ENCODE results near the gene PRKG1.
"Not testable (repeated sequence)": the region's sequence is repeated elsewhere in the genome, so short reads cannot be mapped to it uniquely, and the experiment has no call there.

Gene PRKG1

DNA sequence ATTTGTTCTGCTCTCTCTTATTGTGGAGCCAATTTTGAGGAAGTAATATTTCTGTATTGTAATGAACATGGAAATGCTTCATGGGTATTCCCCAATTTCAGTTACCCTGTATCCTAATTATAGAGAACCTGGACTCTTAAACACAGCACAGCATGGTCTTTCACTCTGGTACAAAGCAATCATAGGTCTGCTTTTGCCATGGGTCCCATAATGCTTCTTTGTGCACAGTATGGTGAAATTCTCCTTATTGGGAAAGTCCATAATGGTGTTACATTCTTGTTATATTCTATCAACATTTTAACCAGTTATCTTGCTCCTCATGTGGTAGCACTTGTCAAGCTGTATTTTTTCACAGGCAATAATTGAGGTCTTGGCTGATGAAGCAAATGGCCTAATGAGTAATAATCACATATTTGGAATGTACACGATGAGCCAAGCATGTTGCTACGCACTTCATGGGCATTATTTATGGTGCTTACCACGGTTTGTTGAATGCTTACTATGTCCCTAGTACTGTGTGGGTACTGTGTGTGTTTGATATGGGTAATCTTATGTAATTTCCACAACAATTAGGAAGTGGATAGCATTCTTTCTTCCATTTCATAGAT is 42.9 kb downstream of the PRKG1 start:
- no peak for DNase-seq (ENCODE audit: low spot score)

DNA sequence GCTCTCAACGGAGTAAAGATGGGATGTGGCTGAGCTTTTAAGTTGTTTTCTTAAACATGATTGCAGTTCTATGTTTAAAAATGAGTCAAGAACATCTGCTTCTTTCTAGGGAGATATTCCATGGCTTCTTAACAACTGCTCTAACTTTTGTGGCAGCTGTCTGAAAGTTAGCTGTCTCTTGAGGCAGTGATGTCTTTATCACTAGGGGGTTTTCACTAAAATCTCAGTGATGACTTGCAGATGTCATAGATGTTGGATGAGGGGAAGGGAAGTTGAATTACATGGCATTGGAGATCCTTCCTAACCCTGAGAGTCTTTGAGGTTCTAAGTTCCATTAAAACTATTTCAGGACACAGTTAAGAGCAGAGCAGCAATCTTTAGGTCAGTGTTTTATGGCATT is 43.5 kb downstream of the PRKG1 start:
- DNase-seq (ENCODE audit: low spot score) = no peak

- DNase-seq (ENCODE audit: low spot score) = no peak
Observed at GRCh38 chr10:51119441-51119840, 45.2 kb downstream of the PRKG1 start.

- DNase-seq (ENCODE audit: low spot score) = no peak
Observed at GRCh38 chr10:51121861-51122260, 47.6 kb downstream of the PRKG1 start.

- DNase-seq (ENCODE audit: low spot score) = no peak
Observed at GRCh38 chr10:51124852-51125251, 50.6 kb downstream of the PRKG1 start.

GRCh38 chr10:51125518-51125917 is 51.2 kb downstream of the PRKG1 start:
- no peak for DNase-seq (ENCODE audit: low spot score)

DNA sequence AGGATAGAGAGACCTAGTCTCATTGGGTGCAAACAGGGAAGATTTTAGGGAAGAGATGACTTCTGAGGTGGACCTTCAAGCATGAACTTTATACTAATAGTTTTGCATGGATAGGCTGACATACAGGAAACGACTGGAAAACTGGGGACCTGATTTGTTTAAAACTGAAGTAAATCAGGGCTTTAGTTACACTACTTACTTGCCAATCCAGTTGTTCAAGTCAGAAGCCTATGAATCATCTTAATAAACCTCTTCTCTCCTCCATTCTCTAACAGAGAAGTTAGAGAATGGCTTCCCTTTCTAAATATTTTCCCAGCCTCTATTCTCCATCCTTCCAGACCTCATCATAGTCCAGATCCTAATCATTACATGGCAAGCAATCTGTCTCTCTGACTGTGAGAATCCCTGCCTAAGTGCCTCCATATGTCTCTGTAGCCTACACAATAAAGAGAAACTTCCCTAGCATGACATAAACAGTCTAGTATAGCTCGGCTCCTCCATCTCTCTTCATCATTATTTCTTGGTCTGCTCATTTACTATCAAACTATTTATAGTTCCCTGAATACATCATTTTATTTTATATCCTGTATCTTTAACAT is 55.8 kb downstream of the PRKG1 start:
- DNase-seq (ENCODE audit: low spot score) = peak; percentile 7

GRCh38 chr10:51137756-51138529 is 63.7 kb downstream of the PRKG1 start:
- DNase-seq (ENCODE audit: low spot score) = no peak

DNA sequence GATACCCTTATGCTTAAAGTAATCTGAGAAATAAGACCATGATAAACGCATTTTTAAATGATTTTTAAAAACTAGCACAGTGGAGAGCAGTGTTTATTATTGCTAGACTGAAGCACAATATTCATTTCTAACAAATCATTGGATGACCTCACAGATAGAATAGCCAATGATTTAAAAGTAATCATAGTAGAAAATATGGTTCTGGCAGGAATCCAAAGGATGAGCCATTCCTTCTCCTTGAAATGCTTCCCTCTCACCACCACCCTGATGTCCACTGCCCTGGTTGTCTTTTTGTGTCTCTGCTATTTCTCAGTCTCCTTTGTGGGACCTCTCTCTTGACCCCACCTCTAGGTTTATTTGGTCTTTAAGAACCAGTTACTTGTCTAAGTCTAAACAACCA is 64.9 kb downstream of the PRKG1 start:
- no peak for DNase-seq (ENCODE audit: low spot score)

DNA sequence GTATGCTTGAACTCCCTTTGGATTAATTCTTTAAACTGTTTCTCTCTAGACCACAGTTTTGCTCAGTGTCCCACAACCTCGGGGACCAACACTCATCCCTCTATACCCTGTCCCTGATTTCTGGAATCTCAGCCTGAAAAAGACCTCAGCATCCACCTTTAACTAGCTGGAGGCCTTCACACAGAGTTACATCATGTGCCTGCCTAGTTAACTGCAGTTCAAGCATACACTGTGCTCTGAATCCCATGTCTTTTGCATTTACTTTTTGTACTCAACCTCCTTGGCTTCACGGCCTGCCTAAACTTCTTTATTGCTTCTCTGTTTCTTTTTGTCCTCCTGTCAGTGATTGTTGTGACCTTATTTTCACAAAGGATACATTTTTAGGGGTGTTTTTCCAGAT is 66.7 kb downstream of the PRKG1 start:
- no peak for DNase-seq (ENCODE audit: low spot score)

DNA sequence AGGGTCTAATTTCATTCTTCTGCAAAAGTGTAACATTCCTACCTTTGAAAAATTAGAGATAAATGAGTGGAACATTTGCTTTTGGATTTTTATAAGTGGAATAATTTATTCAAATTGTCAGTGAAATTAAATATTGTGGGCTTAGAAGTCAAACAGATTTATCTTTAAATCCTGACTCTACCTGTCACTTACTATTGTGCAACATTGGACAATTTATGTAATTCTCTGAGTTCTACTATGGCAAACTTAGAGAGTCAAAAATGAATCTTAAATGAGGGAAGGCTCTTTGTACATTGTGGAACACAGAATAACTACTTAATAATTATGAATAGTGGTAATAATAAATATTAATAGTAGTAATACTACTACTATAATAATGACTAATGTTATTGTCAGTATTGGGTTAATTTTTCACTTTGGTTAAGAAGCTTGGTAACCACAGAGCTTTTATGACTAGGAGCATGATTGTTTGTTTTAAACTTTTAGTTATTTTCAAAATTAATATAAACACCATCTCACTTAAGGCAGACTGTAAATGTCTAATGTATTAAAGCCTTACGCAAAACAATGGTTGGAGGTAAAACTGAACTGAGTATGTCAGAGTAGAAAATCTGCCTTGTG is 70.0 kb downstream of the PRKG1 start:
- DNase-seq (ENCODE audit: low spot score) = no peak

DNA sequence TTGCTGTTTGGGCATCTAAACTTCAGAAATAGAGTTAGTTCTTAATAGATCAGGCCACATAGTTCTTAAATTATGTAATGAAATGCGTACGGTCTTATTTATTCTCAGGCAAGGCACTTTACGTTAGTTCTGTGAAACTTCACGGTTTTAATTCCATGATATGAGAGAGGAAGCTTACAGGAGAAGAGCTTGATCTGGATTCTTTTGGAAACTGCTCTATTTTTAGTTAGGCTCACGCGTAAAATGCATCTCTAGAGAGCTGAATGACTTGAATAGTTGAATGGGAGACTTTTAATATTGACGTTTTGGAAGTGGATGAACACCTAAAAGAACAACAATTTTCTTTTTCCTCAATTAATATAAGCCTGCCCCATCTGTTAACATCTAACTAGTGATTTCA is 71.1 kb downstream of the PRKG1 start:
- no peak for DNase-seq (ENCODE audit: low spot score)

DNA sequence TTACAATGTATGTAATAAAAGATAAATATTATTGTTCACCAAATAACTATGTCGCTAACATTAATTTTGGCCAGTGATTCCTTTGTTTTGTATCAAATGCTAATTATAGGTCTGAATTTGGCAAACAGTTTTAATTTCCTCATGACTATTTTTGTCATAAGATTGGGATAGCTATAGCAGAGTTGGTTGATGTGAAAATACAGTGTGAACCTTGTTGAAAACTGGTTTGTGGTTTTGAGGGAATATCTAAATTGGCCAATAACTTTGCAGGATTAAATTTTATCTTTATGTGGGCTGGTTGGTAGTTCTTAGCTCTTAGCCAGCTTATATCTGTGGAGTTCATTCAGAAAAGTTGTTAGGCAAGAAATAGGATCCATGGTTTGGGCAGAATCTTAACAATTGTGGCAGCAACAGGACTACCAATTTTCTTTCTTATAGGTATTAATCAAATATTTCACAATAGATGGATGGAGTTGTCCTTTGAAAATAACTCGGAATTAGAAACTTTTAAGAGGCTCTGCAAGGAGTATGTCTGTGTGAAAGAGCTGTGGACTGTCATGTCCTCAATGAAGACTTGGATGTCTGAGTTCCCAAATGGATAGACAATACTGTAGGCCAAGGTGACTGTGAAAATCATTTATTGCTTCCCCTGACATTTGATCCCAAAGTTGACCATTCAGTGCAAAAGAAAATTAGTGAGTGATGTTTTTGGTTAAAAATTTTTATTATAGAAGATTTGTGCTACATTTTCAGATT is 73.5 kb downstream of the PRKG1 start:
- DNase-seq (ENCODE audit: low spot score) = no peak

DNA sequence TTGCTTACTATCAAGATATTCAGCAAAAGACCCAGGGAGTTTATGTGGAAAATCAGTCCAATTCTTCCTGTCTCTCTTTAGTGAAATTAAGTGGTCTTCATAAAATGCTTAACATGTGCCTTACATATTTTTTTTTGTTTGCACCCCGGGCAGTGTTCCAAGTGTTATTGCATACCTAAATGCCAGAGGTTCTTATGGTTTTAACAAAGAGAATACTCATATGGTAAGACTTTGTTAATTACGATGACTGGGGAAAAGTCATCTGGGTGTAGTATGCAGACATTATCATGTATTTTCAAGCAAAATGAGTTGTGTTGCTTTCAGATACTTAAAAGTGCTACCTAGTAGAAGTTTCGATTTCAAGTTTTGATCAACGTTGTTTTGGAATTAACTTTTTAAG is 82.6 kb downstream of the PRKG1 start:
- peak; percentile 3 for DNase-seq (ENCODE audit: low spot score)

DNA sequence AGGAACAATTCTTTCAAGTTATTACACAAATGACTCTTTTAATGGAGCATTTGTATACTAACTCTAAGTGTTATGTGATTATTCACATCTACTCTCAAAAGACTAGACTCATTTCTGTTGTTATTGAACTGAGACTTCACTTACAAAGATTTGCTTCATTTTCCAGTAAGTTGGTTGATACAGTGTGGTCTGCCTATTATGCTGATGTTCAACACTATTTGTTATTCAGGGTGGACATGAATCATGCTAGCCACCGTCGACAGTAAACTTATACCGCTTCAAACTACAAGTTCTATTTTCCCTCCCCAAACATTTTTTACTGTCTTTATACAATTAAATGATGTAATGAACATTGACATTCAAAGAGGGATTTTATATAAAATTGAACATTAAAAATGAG is 84.5 kb downstream of the PRKG1 start:
- DNase-seq (ENCODE audit: low spot score) = no peak

DNA sequence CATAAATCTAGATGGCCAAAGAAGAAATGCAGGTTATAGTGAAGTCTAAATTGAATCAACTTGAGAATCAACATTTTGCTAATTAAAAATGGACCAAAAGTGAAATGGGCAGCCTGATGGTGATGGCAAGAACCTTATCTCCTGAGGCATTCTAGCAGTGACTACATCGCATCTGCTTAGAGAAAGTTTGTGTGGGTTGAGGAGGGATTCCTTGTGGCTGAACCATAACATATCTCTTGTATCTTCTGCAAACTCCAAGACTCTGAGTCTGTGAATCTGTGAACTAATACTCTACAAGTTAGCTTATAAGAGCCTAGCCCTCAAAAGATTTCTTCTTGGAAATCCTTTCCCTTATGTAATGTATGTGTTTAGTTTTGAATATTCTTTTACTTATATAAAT is 85.6 kb downstream of the PRKG1 start:
- no peak for DNase-seq (ENCODE audit: low spot score)

GRCh38 chr10:51162002-51162401 is 87.7 kb downstream of the PRKG1 start:
- no peak for DNase-seq (ENCODE audit: low spot score)

- DNase-seq (ENCODE audit: low spot score) = not testable (repeated sequence)
Observed at GRCh38 chr10:51163380-51164049, 89.2 kb downstream of the PRKG1 start.

DNA sequence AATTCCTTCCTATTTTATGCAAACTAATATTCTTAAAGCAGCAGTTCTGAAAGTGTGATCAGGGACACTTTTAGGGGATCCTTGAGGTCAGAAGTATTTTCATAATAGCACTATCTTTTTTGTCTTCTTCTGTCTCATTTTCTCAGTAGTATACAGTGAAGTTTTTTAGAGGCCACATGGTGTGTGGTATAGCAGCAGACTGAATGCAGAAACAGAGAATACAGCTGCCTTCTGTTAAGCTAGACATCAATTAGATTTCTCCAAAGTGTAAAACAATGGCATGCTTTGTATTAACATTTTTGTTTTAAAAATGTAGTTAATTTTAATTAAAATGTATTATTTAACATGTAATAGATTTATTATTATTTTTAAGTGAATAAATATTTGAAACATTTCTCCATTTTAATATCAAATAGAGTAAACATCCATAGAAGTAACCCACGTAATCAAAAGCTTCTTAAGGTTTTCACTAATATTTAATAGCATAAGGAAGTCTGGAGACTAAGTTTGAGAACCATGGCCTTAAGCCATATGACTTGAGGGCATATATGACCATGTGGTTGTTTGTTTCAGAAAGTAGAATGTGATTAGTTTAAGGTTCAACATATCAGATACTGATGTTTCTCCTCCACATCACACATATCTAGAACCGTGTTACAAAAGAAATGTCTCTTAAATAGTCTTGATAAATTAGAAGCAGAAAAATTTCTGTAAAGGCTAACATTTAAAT is 94.0 kb downstream of the PRKG1 start:
- no peak for DNase-seq (ENCODE audit: low spot score)

DNA sequence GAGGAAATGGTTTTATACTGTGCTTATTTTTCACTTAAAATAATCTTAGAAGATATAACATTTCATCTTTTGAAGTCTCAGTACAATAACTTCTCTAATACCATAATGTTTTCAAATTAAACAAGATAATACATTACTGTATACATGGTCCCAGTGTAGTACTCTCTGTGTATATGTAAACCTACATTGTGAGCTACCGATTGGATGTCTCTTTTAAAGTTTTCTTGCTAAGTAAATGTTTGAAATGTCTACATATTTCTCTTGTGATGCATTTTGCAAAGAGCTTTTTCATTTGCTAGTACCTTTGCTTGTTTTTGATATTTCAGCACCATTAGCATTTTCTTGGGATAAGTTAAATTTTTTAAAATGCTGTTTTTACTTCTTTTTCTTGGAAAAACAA is 94.8 kb downstream of the PRKG1 start:
- DNase-seq (ENCODE audit: low spot score) = no peak

Measured in LoVo (cell line).